Heart right ventricle (tissue), 16 donors: ENCODE data around the gene SSR3. TPM values are rescaled to one million over a fixed set of nuclear protein-coding genes. Genes with fewer than 3 reads are reported as not detected.

ENCODE experiments used
- ATAC-seq, 8 donors: fragments of 200-7000 bp; cut with Tn5 transposase; one replicate each; pipeline ENCODE4 v1.9.1; 2020; ENCODE audit warnings: mild to moderate bottlenecking in 8 of 8, moderate library complexity in 8 of 8, moderate number of reproducible peaks in 1 of 8
- DNase-seq, 2 donors: peaks; one replicate each; pipeline ENCODE4 v3.0.0-alpha.2; 2020
- H3K27ac ChIP-seq, 10 donors: fragments of 200-600 bp; sonication (generic) in 2 of 10; one replicate each; pipeline versions ENCODE4 v1.5.0 to v1.8.0; 2020 to 2022; ENCODE audit warnings: mild to moderate bottlenecking in 3 of 10
- H3K27me3 ChIP-seq, 7 donors: fragments of 200-600 bp; one replicate each; pipeline ENCODE4 v1.8.0; 2021 to 2022; ENCODE audit warnings: mild to moderate bottlenecking in 2 of 7
- H3K36me3 ChIP-seq, 9 donors: fragments of 200-600 bp; sonication (generic) in 1 of 9; one replicate each; pipeline versions ENCODE4 v1.5.0 to v1.8.0; 2020 to 2022; ENCODE audit warnings: mild to moderate bottlenecking in 2 of 9
- H3K4me1 ChIP-seq, 9 donors: fragments of 200-600 bp; sonication (generic) in 1 of 9; one replicate each; pipeline versions ENCODE4 v1.5.0 to v1.8.0; 2020 to 2022; ENCODE audit warnings: mild to moderate bottlenecking in 4 of 9
- H3K4me3 ChIP-seq, 10 donors: fragments of 200-600 bp; sonication (generic) in 2 of 10; one replicate each; pipeline versions ENCODE4 v1.5.0 to v1.8.0; 2020 to 2022; ENCODE audit warnings: mild to moderate bottlenecking in 7 of 10, moderate library complexity in 2 of 10
- H3K9me3 ChIP-seq, 11 donors: fragments of 200-600 bp in 10 of 11; sonication (generic) in 2 of 11; one replicate each; pipeline versions ENCODE4 v1.5.0 to v1.8.0; 2013 to 2022; ENCODE audit warnings: mild to moderate bottlenecking in 2 of 11, control low read depth in 1 of 11, moderate library complexity in 1 of 11
- CTCF ChIP-seq, 9 donors: fragments of 200-600 bp; sonication (generic) in 2 of 9; IDR thresholded peaks; one replicate each; pipeline versions ENCODE4 v1.5.0 to v1.8.0; 2021 to 2022; ENCODE audit warnings: antibody characterized with exemption in 9 of 9, mild to moderate bottlenecking in 5 of 9, moderate library complexity in 1 of 9
- WGBS, 2 donors: extraction: QIAGEN DNeasy Blood & Tissue Kit; methylation state at CpG; one replicate each; pipeline ENCODE4 v1.1.7; 2013; ENCODE audit warnings: inconsistent platforms in 1 of 2; 5-methylcytosine and 5-hydroxymethylcytosine counted together
- intact Hi-C, 10 donors: fragments of 100-400 bp; cut with DNase I; formaldehyde crosslinking; loops; one replicate each; pipeline versions ENCODE4 v1.11.1 to v1.14.2; 2022
- polyA plus RNA-seq, 2 donors: library from polyadenylated mRNA; stranded (reverse); fragments of 200-250 nt; gene quantifications; one replicate each; pipeline ENCODE4 v1.2.3, GENCODE V29; 2013
- total RNA-seq, 10 donors: library from RNA; stranded (reverse); fragmentation: NEBNext Ultra II Directional in 3 of 10; extraction: Animal tissue kit (Norgen Biotek cat#: 25700) in 3 of 10; gene quantifications; one replicate each; pipeline versions ENCODE4 v1.2.1 to v1.2.4, GENCODE V29; 2021 to 2023
- donor health status: Arrhythmogenic right ventricular cardiomyopathy.
- donor health status: ischemic (EF 13 %, LVEDD 7.1; RV severe dilation, severe dysfunction).
- donor health status: healthy with polysubstance abuse.
- donor health status: DM: no; HTN: yes; CAD: no.
- donor health status: DM: no; HTN: no; CAD: no.
- donor health status: ischemic (EF 25% LVEDD 6.9; RV normal size, moderate dysfunction).
- donor health status: ischemic (EF 25% LVEDD 5.7; RV mildly dilated, moderate dysfunction).
- donor health status: healthy.
- donor health status: DM: yes; HTN: yes; CAD: no.
- donor health status: Ischemic cardiomyopathy.
- donor health status: ischemic (EF 35%, LVEDD 5.7; RV mildly dilated, moderate dysfunction).
- donor health status: nonischemic (EF 11% LVEDD 7.7; RV severe dilation, severe dysfunction).
- donor health status: DM: yes; HTN: yes; CAD: no.
- donor health status: PGD.
- donor health status: ischemic (EF 29% LVEDD 5.4; RV normal size, mild dysfunction).
- donor health status: nonischemic (EF 23%, LVEDD 6.1; RV moderate dilation, normal function).

Gene SSR3
- total and polyA plus RNA-seq, 12 donors: 75.8 to 602 (median 216) TPM

GRCh38 chr3:156542101-156543042, 12.5 kb downstream of the SSR3 start:
- WGBS, 2 donors: 13 to 19% methylated on average over 5 of the region's 5 CpGs
- peak overlapping the region in 1 of 10 donors; percentile 16 for H3K4me3 ChIP-seq
- ATAC-seq: peak in 7 of 8 donors; percentile 66 to 93 (median 80)
- H3K9me3 ChIP-seq: no peaks in the 10 kb centered on the region
- peaks cover 0 to 100% (median 11%) of the 10 kb centered on the region in 9 donors for H3K36me3 ChIP-seq
- H3K27me3 ChIP-seq: no peaks in the 10 kb centered on the region
- TF ChIP-seq CTCF (IDR thresholded peaks at IDR 0.05): no peak
- peaks cover 5 to 68% (median 41%) of the 10 kb centered on the region in 9 donors for H3K4me1 ChIP-seq
- intact Hi-C loops: loop anchor here in 6 of 10 donors (1.0 to 10.0 kb wide), 9 partner anchors 132 to 595 kb away; partner anchors contain the start of genes TIPARP (in 2 of the 6) and LEKR1 (in 1 of the 6)
- peak overlapping the region; percentile 47 to 87 (median 65) for H3K27ac ChIP-seq
- DNase-seq: no peak

- no peak overlapping the region for H3K27ac ChIP-seq
- no peaks in the 10 kb centered on the region for H3K9me3 ChIP-seq
- H3K4me3 ChIP-seq: no peak overlapping the region
- intact Hi-C loops: loop anchor here in 8 of 10 donors (5.0 to 10.0 kb wide), 9 partner anchors 132 to 597 kb away; partner anchors contain the start of genes TIPARP (in 2 of the 8) and LEKR1 (in 1 of the 8)
- WGBS, 2 donors: 99 to 100% methylated on average over 1 of the region's 1 CpG
- ATAC-seq: no peak
- H3K27me3 ChIP-seq: no peaks in the 10 kb centered on the region
- peaks cover 0 to 83% (median 11%) of the 10 kb centered on the region in 9 donors for H3K36me3 ChIP-seq
- TF ChIP-seq CTCF (IDR thresholded peaks at IDR 0.05): no peak
- DNase-seq: no peak
- H3K4me1 ChIP-seq: peaks cover 7 to 55% (median 42%) of the 10 kb centered on the region in 9 donors
These were observed 15.1 kb downstream of the SSR3 start for GRCh38 chr3:156539802-156540201.

GRCh38 chr3:156539051-156539450, 15.9 kb downstream of the SSR3 start:
- Histone ChIP-seq H3K4me1 (peaks cover 7 to 57% (median 41%) of the 10 kb centered on the region in 9 donors), H3K27me3 (no peaks in the 10 kb centered on the region), H3K27ac (no peak overlapping the region), H3K9me3 (no peaks in the 10 kb centered on the region), H3K36me3 (peaks cover 0 to 75% (median 11%) of the 10 kb centered on the region in 9 donors), H3K4me3 (no peak overlapping the region)
- DNase-seq (no peak), ATAC-seq (no peak)
- 71 to 82% methylated on average over 2 of the region's 2 CpGs for WGBS, 2 donors
- no peak for TF ChIP-seq CTCF (IDR thresholded peaks at IDR 0.05)
- intact Hi-C loops: loop anchor here in 3 of 10 donors (5.0 to 10.0 kb wide), 4 partner anchors 133 to 598 kb away; partner anchors contain the start of gene TIPARP (in 1 of the 3)

GRCh38 chr3:156536524-156537316, 18.2 kb downstream of the SSR3 start:
- DNase-seq (no peak), ATAC-seq (no peak)
- peaks cover 0 to 54% (median 11%) of the 10 kb centered on the region in 9 donors for H3K36me3 ChIP-seq
- H3K4me1 ChIP-seq: peaks cover 2 to 42% (median 18%) of the 10 kb centered on the region in 9 donors
- H3K9me3 ChIP-seq: no peaks in the 10 kb centered on the region
- H3K4me3 ChIP-seq: no peak overlapping the region
- H3K27me3 ChIP-seq: no peaks in the 10 kb centered on the region
- 87 to 89% methylated on average over 6 of the region's 6 CpGs for WGBS, 2 donors
- no peak for TF ChIP-seq CTCF (IDR thresholded peaks at IDR 0.05)
- H3K27ac ChIP-seq: peak overlapping the region in 1 of 10 donors; percentile 72
- intact Hi-C loops: loop anchor here in 3 of 10 donors (5.0 to 10.0 kb wide), 4 partner anchors 136 to 601 kb away; partner anchors contain the start of gene TIPARP (in 1 of the 3)
